Upper lobe of left lung (tissue), 6 donors: ENCODE results near the gene CSF1. TPM values are rescaled to one million over a fixed set of nuclear protein-coding genes. Genes with fewer than 3 reads are reported as not detected.
A peak's percentile ranks its signal among the peaks of the same experiment; 100 is the strongest.

Experiments used
- ATAC-seq, 2 donors: fragments of 200-7000 bp; cut with Tn5 transposase; one replicate each; pipeline ENCODE4 v1.9.1; 2022; ENCODE audit warnings: mild to moderate bottlenecking in 2 of 2, moderate library complexity in 2 of 2; ENCODE audit not compliant: low FRiP score in 2 of 2
- DNase-seq, 2 donors: peaks; one replicate each; pipeline ENCODE4 v3.0.0-alpha.2; 2019 to 2020
- H3K27ac ChIP-seq, 4 donors: fragments of 200-600 bp; sonication (generic); one replicate each; pipeline ENCODE4 v1.5.1; 2016 to 2019
- H3K27me3 ChIP-seq, 4 donors: fragments of 200-600 bp; sonication (generic); one replicate each; pipeline ENCODE4 v1.5.1; 2017 to 2019
- H3K36me3 ChIP-seq, 4 donors: fragments of 200-600 bp; sonication (generic); one replicate each; pipeline ENCODE4 v1.5.1; 2016 to 2019
- H3K4me1 ChIP-seq, 4 donors: fragments of 200-600 bp; sonication (generic); one replicate each; pipeline ENCODE4 v1.5.1; 2018 to 2019
- H3K4me3 ChIP-seq, 4 donors: fragments of 200-600 bp; sonication (generic); one replicate each; pipeline ENCODE4 v1.5.1; 2017 to 2019; ENCODE audit warnings: mild to moderate bottlenecking in 2 of 4, moderate library complexity in 1 of 4
- H3K9me3 ChIP-seq, 4 donors: fragments of 200-600 bp; sonication (generic); one replicate each; pipeline ENCODE4 v1.5.1; 2018 to 2019
- EP300 ChIP-seq, 4 donors: sonication (generic); formaldehyde crosslinking; IDR thresholded peaks; one replicate each; pipeline ENCODE4 v1.5.1; 2017; ENCODE audit warnings: antibody characterized with exemption in 4 of 4, control low read depth in 2 of 4
- POLR2A ChIP-seq, 4 donors: fragments of 450-650 bp; IDR thresholded peaks; one replicate each; pipeline ENCODE4 v1.5.1; 2016 to 2017; ENCODE audit warnings: antibody characterized with exemption in 4 of 4, mild to moderate bottlenecking in 2 of 4
- POLR2AphosphoS5 ChIP-seq, 2 donors: sonication (generic); formaldehyde crosslinking; IDR thresholded peaks; one replicate each; pipeline ENCODE4 v1.5.1; 2017; ENCODE audit warnings: antibody characterized with exemption in 2 of 2
- WGBS, 2 donors: methylation state at CpG; one replicate each; pipeline ENCODE4 v1.1.5; 2017 to 2018; 5-methylcytosine and 5-hydroxymethylcytosine counted together
- total RNA-seq, 6 donors: library from RNA; depleted of rRNA in 4 of 6; stranded (reverse); fragments of >200 nt in 4 of 6; gene quantifications; one replicate each; pipeline versions ENCODE4 v1.1.0 to v1.2.1, GENCODE V29; 2016 to 2021
- TF ChIP-seq, protein P1 (sequence below), 6 experiments: fragments of 450-650 bp in 4 of 6; fragments of 200-600 bp in 2 of 6; sonication (generic) in 2 of 6; IDR thresholded peaks; one replicate each; pipeline ENCODE4 v1.5.1; 2016 to 2019; ENCODE audit warnings: antibody characterized with exemption in 6 of 6
- donor health status: DM: no; HTN: no; CAD: no; lungs with moderate emphysema.
- donor health status: DM: no; HTN: yes; CAD: no; lungs with severe emphysema.

Gene CSF1
- total RNA-seq, 6 donors from 2014 or later = 19.4 to 106 (median 36.5) TPM

DNA sequence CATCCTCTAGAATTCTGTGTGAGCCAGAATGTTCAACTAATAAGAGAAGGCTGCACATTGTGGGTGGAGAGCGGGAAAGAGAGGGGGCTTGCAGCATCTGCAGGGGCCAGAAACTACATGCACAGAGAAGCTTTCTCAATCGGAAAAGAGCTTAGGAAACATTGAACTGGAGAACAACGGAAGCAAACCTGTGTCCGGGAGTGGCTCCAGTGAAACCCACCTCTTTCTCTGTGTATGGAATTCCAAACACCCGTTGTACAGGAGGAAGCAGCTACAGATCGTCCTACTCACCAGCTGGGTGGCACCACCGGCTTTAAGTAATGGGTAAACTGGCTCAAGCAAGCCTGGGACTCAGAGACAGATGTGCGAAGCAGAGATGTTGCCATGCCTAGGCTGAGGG, 14.0 kb upstream of the CSF1 start:
- 64 to 69% methylated on average over 8 of the region's 8 CpGs for whole genome bisulfite sequencing, 2 donors
- H3K4me3 ChIP-seq = no peak overlapping the region
- ATAC-seq = no peak
- DNase-seq = no peak
- H3K27me3 ChIP-seq = no peaks in the 10 kb centered on the region
- peaks cover 52 to 61% (median 54%) of the 10 kb centered on the region in 4 donors for H3K4me1 ChIP-seq
- TF ChIP-seq POLR2A (IDR thresholded peaks at IDR 0.05) = no peak
- TF ChIP-seq, protein P1, sequence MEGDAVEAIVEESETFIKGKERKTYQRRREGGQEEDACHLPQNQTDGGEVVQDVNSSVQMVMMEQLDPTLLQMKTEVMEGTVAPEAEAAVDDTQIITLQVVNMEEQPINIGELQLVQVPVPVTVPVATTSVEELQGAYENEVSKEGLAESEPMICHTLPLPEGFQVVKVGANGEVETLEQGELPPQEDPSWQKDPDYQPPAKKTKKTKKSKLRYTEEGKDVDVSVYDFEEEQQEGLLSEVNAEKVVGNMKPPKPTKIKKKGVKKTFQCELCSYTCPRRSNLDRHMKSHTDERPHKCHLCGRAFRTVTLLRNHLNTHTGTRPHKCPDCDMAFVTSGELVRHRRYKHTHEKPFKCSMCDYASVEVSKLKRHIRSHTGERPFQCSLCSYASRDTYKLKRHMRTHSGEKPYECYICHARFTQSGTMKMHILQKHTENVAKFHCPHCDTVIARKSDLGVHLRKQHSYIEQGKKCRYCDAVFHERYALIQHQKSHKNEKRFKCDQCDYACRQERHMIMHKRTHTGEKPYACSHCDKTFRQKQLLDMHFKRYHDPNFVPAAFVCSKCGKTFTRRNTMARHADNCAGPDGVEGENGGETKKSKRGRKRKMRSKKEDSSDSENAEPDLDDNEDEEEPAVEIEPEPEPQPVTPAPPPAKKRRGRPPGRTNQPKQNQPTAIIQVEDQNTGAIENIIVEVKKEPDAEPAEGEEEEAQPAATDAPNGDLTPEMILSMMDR (IDR thresholded peaks at IDR 0.05) = no peak
- TF ChIP-seq EP300 (IDR thresholded peaks at IDR 0.05) = no peak
- no peak for TF ChIP-seq POLR2AphosphoS5 (IDR thresholded peaks at IDR 0.05)
- no peaks in the 10 kb centered on the region for H3K9me3 ChIP-seq
- no peaks in the 10 kb centered on the region for H3K36me3 ChIP-seq
- peak overlapping the region; percentile 67 to 81 (median 72) for H3K27ac ChIP-seq

GRCh38 chr1:109897259-109897955, 13.2 kb upstream of the CSF1 start:
- H3K9me3 ChIP-seq = no peaks in the 10 kb centered on the region
- no peak overlapping the region for H3K4me3 ChIP-seq
- no peaks in the 10 kb centered on the region for H3K27me3 ChIP-seq
- TF ChIP-seq POLR2A (IDR thresholded peaks at IDR 0.05) (no peak), EP300 (IDR thresholded peaks at IDR 0.05) (no peak), POLR2AphosphoS5 (IDR thresholded peaks at IDR 0.05) (no peak)
- TF ChIP-seq, protein P1 (IDR thresholded peaks at IDR 0.05) = no peak
- no peak for DNase-seq
- H3K4me1 ChIP-seq = peaks cover 45 to 54% (median 48%) of the 10 kb centered on the region in 4 donors
- no peak for ATAC-seq
- no peaks in the 10 kb centered on the region for H3K36me3 ChIP-seq
- H3K27ac ChIP-seq = peak overlapping the region in 3 of 4 donors; percentile 70 to 81 (median 73)
- WGBS, 2 donors = 75 to 78% methylated on average over 7 of the region's 7 CpGs

GRCh38 chr1:109898842-109899241, 11.8 kb upstream of the CSF1 start:
- DNase-seq (no peak), ATAC-seq (no peak)
- 79 to 89% methylated on average over 2 of the region's 2 CpGs for WGBS, 2 donors
- TF ChIP-seq POLR2A (IDR thresholded peaks at IDR 0.05) (no peak), POLR2AphosphoS5 (IDR thresholded peaks at IDR 0.05) (no peak), EP300 (IDR thresholded peaks at IDR 0.05) (no peak)
- TF ChIP-seq, protein P1 (IDR thresholded peaks at IDR 0.05) = no peak
- peaks cover 33 to 45% (median 37%) of the 10 kb centered on the region in 4 donors for H3K4me1 ChIP-seq
- no peak overlapping the region for H3K27ac ChIP-seq
- H3K4me3 ChIP-seq = no peak overlapping the region
- no peaks in the 10 kb centered on the region for H3K27me3 ChIP-seq
- no peaks in the 10 kb centered on the region for H3K36me3 ChIP-seq
- H3K9me3 ChIP-seq = no peaks in the 10 kb centered on the region

DNA sequence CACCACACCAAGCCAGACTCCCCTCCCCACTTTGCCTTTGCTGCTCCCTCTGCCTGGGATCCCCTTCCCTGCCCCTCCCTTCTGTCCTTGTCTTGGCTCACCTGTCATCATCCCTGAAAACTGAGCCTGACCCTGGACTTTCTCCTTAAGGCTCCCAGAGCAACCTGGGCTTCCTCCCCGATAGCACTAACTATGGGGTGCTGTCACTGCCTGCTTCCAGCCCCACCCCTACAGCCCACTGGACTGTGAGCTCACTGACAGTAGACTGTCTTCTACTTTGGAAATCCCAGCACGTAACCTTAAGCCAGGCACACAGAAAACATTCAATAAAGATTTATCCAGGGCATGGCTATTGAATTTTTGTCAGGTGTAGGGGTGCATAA, 9.5 kb upstream of the CSF1 start:
- Histone ChIP-seq H3K27me3 (no peaks in the 10 kb centered on the region), H3K9me3 (no peaks in the 10 kb centered on the region), H3K4me3 (no peak overlapping the region), H3K4me1 (peaks cover 19 to 30% (median 24%) of the 10 kb centered on the region in 4 donors), H3K27ac (no peak overlapping the region), H3K36me3 (no peaks in the 10 kb centered on the region)
- no peak for TF ChIP-seq EP300 (IDR thresholded peaks at IDR 0.05)
- TF ChIP-seq, protein P1 (IDR thresholded peaks at IDR 0.05) = no peak
- no peak for TF ChIP-seq POLR2A (IDR thresholded peaks at IDR 0.05)
- no peak for TF ChIP-seq POLR2AphosphoS5 (IDR thresholded peaks at IDR 0.05)
- ATAC-seq (peak in 1 of 2 donors; percentile 11), DNase-seq (no peak)
- 98 to 100% methylated on average over 2 of the region's 2 CpGs for WGBS, 2 donors
